ENCODE results near the gene SYNJ2. TPM values are rescaled to one million over a fixed set of nuclear protein-coding genes. Genes with fewer than 3 reads are reported as not detected.

SYNJ2 gene
- total RNA-seq, 1 donor from 2014 or later: 12.3 TPM

GRCh38 chr6:158032354-158032733, 50.7 kb downstream of the SYNJ2 start:
- peak; percentile 14 for DNase-seq
- Histone ChIP-seq H3K4me3 (no peak overlapping the region), H3K36me3 (peaks cover 4% of the 10 kb centered on the region), H3K27me3 (ENCODE audit: low read depth) (no peaks in the 10 kb centered on the region), H3K9me3 (replicated peaks) (no peaks in the 10 kb centered on the region), H3K4me1 (peaks cover 59% of the 10 kb centered on the region), H3K27ac (replicated peaks) (peak overlapping the region; percentile 80)
- intact Hi-C loops (cut with micrococcal nuclease): no loop called here
- no peak for TF ChIP-seq CTCF (IDR thresholded peaks at IDR 0.05; ENCODE audit: borderline replicate concordance)

- no peak for TF ChIP-seq CTCF (IDR thresholded peaks at IDR 0.05; ENCODE audit: borderline replicate concordance)
- no peaks in the 10 kb centered on the region for H3K27me3 ChIP-seq (ENCODE audit: low read depth)
- peaks cover 57% of the 10 kb centered on the region for H3K4me1 ChIP-seq
- peaks cover 4% of the 10 kb centered on the region for H3K36me3 ChIP-seq
- intact Hi-C loops (cut with micrococcal nuclease): no loop called here
- H3K27ac ChIP-seq (replicated peaks): peak overlapping the region; percentile 56
- no peaks in the 10 kb centered on the region for H3K9me3 ChIP-seq (replicated peaks)
- H3K4me3 ChIP-seq: no peak overlapping the region
- peak; percentile 15 for DNase-seq
These were observed 51.6 kb downstream of the SYNJ2 start for GRCh38 chr6:158033077-158033750.

- H3K4me3 ChIP-seq: no peak overlapping the region
- peaks cover 4% of the 10 kb centered on the region for H3K36me3 ChIP-seq
- H3K27ac ChIP-seq (replicated peaks): peak overlapping the region; percentile 56
- TF ChIP-seq CTCF (IDR thresholded peaks at IDR 0.05; ENCODE audit: borderline replicate concordance): no peak
- H3K4me1 ChIP-seq: peaks cover 61% of the 10 kb centered on the region
- peak; percentile 8 for DNase-seq
- intact Hi-C loops (cut with micrococcal nuclease): no loop called here
- no peaks in the 10 kb centered on the region for H3K27me3 ChIP-seq (ENCODE audit: low read depth)
- H3K9me3 ChIP-seq (replicated peaks): no peaks in the 10 kb centered on the region
These were observed 52.4 kb downstream of the SYNJ2 start for GRCh38 chr6:158033751-158034702.

GRCh38 chr6:158036261-158036660, 54.6 kb downstream of the SYNJ2 start:
- H3K9me3 ChIP-seq (replicated peaks): no peaks in the 10 kb centered on the region
- no peak for DNase-seq
- intact Hi-C loops (cut with micrococcal nuclease): no loop called here
- peaks cover 70% of the 10 kb centered on the region for H3K4me1 ChIP-seq
- no peaks in the 10 kb centered on the region for H3K27me3 ChIP-seq (ENCODE audit: low read depth)
- TF ChIP-seq CTCF (IDR thresholded peaks at IDR 0.05; ENCODE audit: borderline replicate concordance): no peak
- no peak overlapping the region for H3K27ac ChIP-seq (replicated peaks)
- peaks cover 4% of the 10 kb centered on the region for H3K36me3 ChIP-seq
- no peak overlapping the region for H3K4me3 ChIP-seq

GRCh38 chr6:158037021-158037420, 55.4 kb downstream of the SYNJ2 start:
- peaks cover 70% of the 10 kb centered on the region for H3K4me1 ChIP-seq
- intact Hi-C loops (cut with micrococcal nuclease): no loop called here
- H3K27me3 ChIP-seq (ENCODE audit: low read depth): no peaks in the 10 kb centered on the region
- no peak overlapping the region for H3K27ac ChIP-seq (replicated peaks)
- peak; percentile 7 for DNase-seq
- TF ChIP-seq CTCF (IDR thresholded peaks at IDR 0.05; ENCODE audit: borderline replicate concordance): no peak
- no peak overlapping the region for H3K4me3 ChIP-seq
- no peaks in the 10 kb centered on the region for H3K9me3 ChIP-seq (replicated peaks)
- peaks cover 4% of the 10 kb centered on the region for H3K36me3 ChIP-seq

Measured in left ventricle myocardium inferior (tissue), 1 donor.